HepG2 (cell line): Measurements from ENCODE around the gene CTPS2. TPM values are rescaled to one million over a fixed set of nuclear protein-coding genes. Genes with fewer than 3 reads are reported as not detected.
"Not testable (repeated sequence)": the region's sequence is repeated elsewhere in the genome, so short reads cannot be mapped to it uniquely, and the experiment has no call there.

ENCODE experiments used
- ATAC-seq: fragments of 200-7000 bp; cut with Tn5 transposase; 3 replicates; pipeline ENCODE4 v1.9.1; 2020; ENCODE audit warnings: mild to moderate bottlenecking, moderate library complexity
- BruUV-seq: library from RNA; stranded (reverse); fragments of 400-500 nt; replicated peaks from 2 replicates; lab custom pipeline; 2021; lab: Mats Ljungman, UMichigan
- CTCF ChIA-PET: fragments of 300-600 bp; formaldehyde crosslinking; extraction: SDS; loops from one replicate; lab custom pipeline; 2021; ENCODE audit warnings: low total read pairs, inconsistent platforms, low intra/inter-chr PET ratio; lab: Yijun Ruan, JAX
- POLR2A ChIA-PET: fragments of 350-600 bp; sonication (Branson Sonifier 250); formaldehyde crosslinking; loops from one replicate; lab custom pipeline; 2020; ENCODE audit warnings: antibody characterized with exemption, inconsistent platforms; lab: Yijun Ruan, JAX
- DNase-seq: peaks from one replicate; pipeline ENCODE4 v3.0.0-alpha.2; 2015; ENCODE audit warnings: low spot score
- FAIRE-seq: peaks from 3 replicates; lab custom pipeline; 2011; peaks lifted over from hg19 to GRCh38; lab: Jason Lieb, UNC
- H2AFZ ChIP-seq: one replicate; pipeline ENCODE4 v1.6.1; 2011; ENCODE audit warnings: low read length, inconsistent platforms
- H3K27ac ChIP-seq: fragments of 300-600 bp; 3 replicates; pipeline ENCODE4 v1.8.0; 2011; ENCODE audit warnings: mixed run types, mild to moderate bottlenecking, mixed read lengths, low read length, inconsistent platforms; ENCODE audit not compliant: insufficient read depth; ENCODE audit errors: extremely low read length
- H3K27me3 ChIP-seq, 2 experiments: fragments of 200-600 bp in 1 of 2; 2 replicates in 1 of 2; 3 replicates in 1 of 2; pipeline versions ENCODE4 v1.6.0 to v1.8.0; 2011; ENCODE audit warnings: low read length in 2 of 2, mild to moderate bottlenecking in 2 of 2, moderate library complexity in 2 of 2, inconsistent platforms in 1 of 2; ENCODE audit not compliant: insufficient read depth in 2 of 2, control insufficient read depth in 1 of 2
- H3K36me3 ChIP-seq, 2 experiments: fragments of 200-600 bp in 1 of 2; replicated peaks in 1 of 2; 2 replicates in 1 of 2; 3 replicates in 1 of 2; pipeline versions ENCODE4 v1.5.1 to v1.8.0; 2011; ENCODE audit warnings: low read length in 2 of 2, inconsistent platforms in 1 of 2; ENCODE audit not compliant: insufficient read depth in 2 of 2, control insufficient read depth in 1 of 2
- H3K4me1 ChIP-seq: 2 replicates; pipeline ENCODE4 v1.5.1; 2012; ENCODE audit warnings: low read length, inconsistent platforms; ENCODE audit not compliant: insufficient read depth
- H3K4me2 ChIP-seq: 2 replicates; pipeline ENCODE4 v1.6.0; 2011; ENCODE audit warnings: low read depth, low read length, inconsistent platforms
- H3K4me3 ChIP-seq, 3 experiments: fragments of 200-600 bp in 1 of 3; sonication (generic), shearing (Covaris generic) in 1 of 3; replicated peaks in 1 of 3; 2 replicates each; pipeline ENCODE4 v1.5.1; 2011 to 2016; ENCODE audit warnings: low read length in 3 of 3, inconsistent platforms in 2 of 3, low read depth in 2 of 3, mild to moderate bottlenecking in 2 of 3, control low read depth in 1 of 3, mixed read lengths in 1 of 3; ENCODE audit not compliant: insufficient read depth in 1 of 3
- H3K79me2 ChIP-seq: one replicate; pipeline ENCODE4 v1.6.1; 2011; ENCODE audit warnings: low read length, inconsistent platforms; ENCODE audit not compliant: insufficient read depth
- H3K9ac ChIP-seq: 2 replicates; pipeline ENCODE4 v1.6.0; 2011; ENCODE audit warnings: mild to moderate bottlenecking, low read depth, low read length, inconsistent platforms; ENCODE audit not compliant: insufficient read depth
- H3K9me3 ChIP-seq: 2 replicates; pipeline ENCODE4 v1.5.1; 2012; ENCODE audit warnings: mild to moderate bottlenecking, low read length
- H4K20me1 ChIP-seq: 2 replicates; pipeline ENCODE4 v1.6.0; 2011; ENCODE audit warnings: inconsistent platforms, mild to moderate bottlenecking, low read length, moderate library complexity; ENCODE audit not compliant: insufficient read depth
- HNRNPK ChIP-seq: fragments of 200-400 bp; formaldehyde crosslinking; IDR thresholded peaks from 2 replicates; pipeline ENCODE4 v1.6.1; 2018; ENCODE audit warnings: low read length, low read depth, moderate library complexity, mild to moderate bottlenecking; ENCODE audit not compliant: poor library complexity, severe bottlenecking
- HOXA7 ChIP-seq: sonication (generic); formaldehyde crosslinking; IDR thresholded peaks from 2 replicates; pipeline ENCODE4 v1.8.1; 2022; ENCODE audit warnings: mild to moderate bottlenecking, missing genetic modification reagents, moderate library complexity
- POLR2AphosphoS2 ChIP-seq: IDR thresholded peaks from 2 replicates; pipeline ENCODE4 v1.6.1; 2011; ENCODE audit warnings: low read depth, low read length, improper control_type of control experiment
- SMARCC2 ChIP-seq: fragments of 450-650 bp; IDR thresholded peaks from 2 replicates; pipeline ENCODE4 v1.6.1; 2017; ENCODE audit warnings: antibody characterized with exemption, mild to moderate bottlenecking
- SMYD3 ChIP-seq: sonication (generic); formaldehyde crosslinking; IDR thresholded peaks from 2 replicates; pipeline ENCODE4 v1.8.1; 2023; ENCODE audit warnings: mild to moderate bottlenecking, missing genetic modification reagents
- ZNF326 ChIP-seq: sonication (generic); formaldehyde crosslinking; IDR thresholded peaks from 2 replicates; pipeline ENCODE4 v1.4.0; 2020; ENCODE audit warnings: missing genetic modification reagents, borderline replicate concordance
- ZNF567 ChIP-seq: sonication (generic); formaldehyde crosslinking; IDR thresholded peaks from 2 replicates; pipeline ENCODE4 v1.8.1; 2023; ENCODE audit warnings: mild to moderate bottlenecking, missing genetic modification reagents, borderline replicate concordance
- ZNF569 ChIP-seq: sonication (generic); formaldehyde crosslinking; IDR thresholded peaks from 2 replicates; pipeline ENCODE4 v1.5.0; 2020; ENCODE audit warnings: mild to moderate bottlenecking, missing genetic modification reagents, moderate library complexity, borderline replicate concordance
- WGBS: methylation state at CpG from one replicate; pipeline ENCODE4 v1.1.6; 2017; ENCODE audit warnings: low lambda C conversion rate; 5-methylcytosine and 5-hydroxymethylcytosine counted together
- in situ Hi-C: cut with HindIII; loops from 2 replicates; pipeline ENCODE4 v1.10.0; 2017; ENCODE audit warnings: low pct_unique_long_range_greater_than_20kb; ENCODE audit not compliant: extremely low pct_ligation_motif_present
- intact Hi-C: fragments of 100-400 bp; cut with micrococcal nuclease; formaldehyde crosslinking; loops from one replicate; pipeline ENCODE4 v1.10.0; 2022; ENCODE audit not compliant: unreplicated experiment
- polyA plus RNA-seq, 8 experiments: library from polyadenylated mRNA; depleted of rRNA in 3 of 8; stranded (reverse) in 7 of 8; unstranded in 1 of 8; fragments of >200 nt; fragmentation: Illumina TruSeq in 4 of 8; extraction: Trizol in 4 of 8; gene quantifications; 2 replicates each; pipeline versions ENCODE4 v1.2.1 to v1.2.3, GENCODE V29; 2011 to 2016; ENCODE audit warnings: low read depth in 4 of 8, missing spikeins in 1 of 8, mixed read lengths in 1 of 8; ENCODE audit not compliant: insufficient read depth in 1 of 8
- total RNA-seq, 5 experiments: library from RNA; depleted of rRNA; stranded (reverse); fragments of >200 nt; fragmentation: Illumina TruSeq; extraction: Trizol; gene quantifications; 2 replicates each; pipeline ENCODE4 v1.2.3, GENCODE V29; 2016; ENCODE audit warnings: low read depth in 1 of 5

The CTPS2 gene
- total and polyA plus RNA-seq, 2 of the 13 experiments (the other 11 are each of a cell fraction or from before 2014, with no cell fraction given): 10.3 to 26.1 TPM

DNA sequence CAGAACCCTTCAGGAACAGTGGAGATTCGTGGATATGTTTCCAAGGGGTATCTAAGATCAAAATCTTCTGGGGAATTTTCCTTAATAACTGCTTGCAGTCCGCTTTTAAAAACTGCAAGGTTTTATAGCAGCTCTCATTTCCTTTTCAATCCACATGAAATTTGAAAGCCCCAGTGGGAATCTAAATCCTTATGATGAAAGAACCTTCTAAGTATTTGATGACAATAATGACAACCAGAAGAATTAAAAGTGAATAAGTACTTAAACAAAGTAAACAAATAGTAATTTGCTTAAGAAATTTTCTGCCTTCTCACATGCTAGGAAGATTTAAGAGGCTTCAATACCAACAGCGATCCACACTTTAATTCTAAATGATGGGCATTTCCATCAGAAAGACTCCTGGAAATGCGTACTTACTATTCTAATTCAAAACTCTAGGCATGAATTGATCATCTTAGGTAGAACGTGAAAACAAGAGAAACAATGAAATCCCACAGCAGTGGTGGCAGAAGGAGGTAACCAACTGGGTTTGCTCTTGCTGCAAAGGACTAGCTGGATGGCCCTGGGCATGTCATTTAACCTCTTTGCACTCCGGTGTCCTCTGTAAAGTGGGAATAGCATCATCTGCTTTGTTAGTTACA lies 100.1 kb downstream of the CTPS2 start:
- in situ Hi-C loops: no loop called here
- ATAC-seq: no peak
- no peaks in the 10 kb centered on the region for H4K20me1 ChIP-seq
- no peak overlapping the region for H3K9ac ChIP-seq
- ChIA-PET POLR2A (no interaction called here), CTCF (no interaction called here)
- no peak for FAIRE-seq
- H3K27ac ChIP-seq: no peak overlapping the region
- H3K4me2 ChIP-seq: no peak overlapping the region
- H3K36me3 ChIP-seq: peaks cover 0 to 7% of the 10 kb centered on the region in 2 experiments; a peak in 4 of 5 replicates
- WGBS: 94% methylated on average over 6 of the region's 6 CpGs
- no TSS peak for BruUV-seq
- no peaks in the 10 kb centered on the region for H3K4me1 ChIP-seq
- TF ChIP-seq SMARCC2 (no peak), ZNF569 (CRISPR knock-in tag) (no peak), HNRNPK (no peak), POLR2AphosphoS2 (no peak), ZNF326 (no peak), ZNF567 (no peak), HOXA7 (no peak), SMYD3 (CRISPR knock-in tag) (no peak)
- TF ChIP-seq, all 625 proteins: peak for 0
- intact Hi-C loops: no loop called here
- no peaks in the 10 kb centered on the region for H3K27me3 ChIP-seq
- no peak for DNase-seq
- H3K4me3 ChIP-seq: no peak overlapping the region
- H3K79me2 ChIP-seq: no peaks in the 10 kb centered on the region
- H2AFZ ChIP-seq: no peak overlapping the region
- no peaks in the 10 kb centered on the region for H3K9me3 ChIP-seq

GRCh38 chrX:16610654-16611053 lies 101.8 kb downstream of the CTPS2 start:
- intact Hi-C loops: not testable (repeated sequence)
- 93% methylated on average over 3 of the region's 3 CpGs for WGBS

More at GRCh38 chrX:16610654-16611053, 101.8 kb downstream of the CTPS2 start:
- H3K9me3 ChIP-seq, H3K4me1 ChIP-seq, H3K4me2 ChIP-seq, H3K27me3 ChIP-seq, H2AFZ ChIP-seq, H3K27ac ChIP-seq, FAIRE-seq, DNase-seq, CTCF ChIA-PET, BruUV-seq, H3K79me2 ChIP-seq, H3K9ac ChIP-seq, H3K36me3 ChIP-seq, POLR2A ChIA-PET, H3K4me3 ChIP-seq, in situ Hi-C loops, ATAC-seq, H4K20me1 ChIP-seq: not testable (repeated sequence)
